Measurements from ENCODE around the gene SYNGR1. TPM values are rescaled to one million over a fixed set of nuclear protein-coding genes. Genes with fewer than 3 reads are reported as not detected.

Gene SYNGR1
- total and polyA plus RNA-seq, 9 donors = 13.1 to 104 (median 74.7) TPM

DNA sequence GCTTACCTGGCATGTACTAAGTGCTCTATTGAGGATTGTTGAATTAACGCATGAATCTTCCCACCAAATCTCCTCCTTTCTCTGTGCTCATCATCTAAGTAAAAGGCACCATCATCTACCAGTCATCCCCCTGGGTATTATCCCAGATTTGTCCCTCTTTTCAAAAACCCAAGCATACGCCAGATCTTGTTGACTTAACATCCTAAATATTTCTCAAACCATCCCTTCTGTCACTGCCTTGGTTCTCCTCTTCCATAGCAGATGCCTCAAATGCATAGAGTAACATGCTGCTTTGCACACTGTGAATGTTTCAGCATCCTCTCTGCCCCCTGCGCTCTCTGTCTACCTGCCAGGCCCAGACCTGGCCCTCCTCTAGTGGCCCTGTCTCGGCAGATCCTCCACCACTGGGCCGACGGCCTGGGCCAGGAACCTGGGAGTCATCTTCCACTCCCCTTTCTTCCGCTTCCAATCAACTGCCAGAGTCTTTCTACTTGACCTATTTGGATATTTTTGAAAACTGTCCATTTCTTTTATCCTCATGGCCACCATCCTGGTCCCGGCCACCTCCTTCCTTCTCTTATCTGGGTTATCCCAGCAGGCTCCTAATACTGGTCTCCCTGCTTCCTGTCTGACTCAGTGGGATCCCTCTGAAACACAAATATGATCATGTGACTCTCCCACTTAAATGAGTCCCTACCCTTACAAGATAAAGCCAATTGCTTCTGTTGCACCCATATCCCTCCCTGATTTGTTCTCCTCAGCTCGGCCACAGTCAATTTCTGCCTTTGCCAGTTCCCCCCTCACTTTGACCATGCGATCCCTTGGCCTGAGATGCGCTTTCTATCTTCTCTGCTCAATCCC is 46.4 kb downstream of the SYNGR1 start:
- Histone ChIP-seq H3K4me1 (ENCODE audit: insufficient read depth) (peaks cover 4% of the 10 kb centered on the region), H3K27me3 (no peaks in the 10 kb centered on the region), H3K27ac (no peak overlapping the region), H3K36me3 (no peaks in the 10 kb centered on the region), H3K9me3 (no peaks in the 10 kb centered on the region), H3K4me3 (no peak overlapping the region)
- WGBS, 3 donors = 80 to 87% (median 85%) methylated on average over 11 of the region's 11 CpGs
- TF ChIP-seq, protein P1, sequence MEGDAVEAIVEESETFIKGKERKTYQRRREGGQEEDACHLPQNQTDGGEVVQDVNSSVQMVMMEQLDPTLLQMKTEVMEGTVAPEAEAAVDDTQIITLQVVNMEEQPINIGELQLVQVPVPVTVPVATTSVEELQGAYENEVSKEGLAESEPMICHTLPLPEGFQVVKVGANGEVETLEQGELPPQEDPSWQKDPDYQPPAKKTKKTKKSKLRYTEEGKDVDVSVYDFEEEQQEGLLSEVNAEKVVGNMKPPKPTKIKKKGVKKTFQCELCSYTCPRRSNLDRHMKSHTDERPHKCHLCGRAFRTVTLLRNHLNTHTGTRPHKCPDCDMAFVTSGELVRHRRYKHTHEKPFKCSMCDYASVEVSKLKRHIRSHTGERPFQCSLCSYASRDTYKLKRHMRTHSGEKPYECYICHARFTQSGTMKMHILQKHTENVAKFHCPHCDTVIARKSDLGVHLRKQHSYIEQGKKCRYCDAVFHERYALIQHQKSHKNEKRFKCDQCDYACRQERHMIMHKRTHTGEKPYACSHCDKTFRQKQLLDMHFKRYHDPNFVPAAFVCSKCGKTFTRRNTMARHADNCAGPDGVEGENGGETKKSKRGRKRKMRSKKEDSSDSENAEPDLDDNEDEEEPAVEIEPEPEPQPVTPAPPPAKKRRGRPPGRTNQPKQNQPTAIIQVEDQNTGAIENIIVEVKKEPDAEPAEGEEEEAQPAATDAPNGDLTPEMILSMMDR (IDR thresholded peaks at IDR 0.05) = no peak
- TF ChIP-seq EP300 (IDR thresholded peaks at IDR 0.05) (no peak), POLR2A (IDR thresholded peaks at IDR 0.05) (no peak)
- intact Hi-C loops (cut with DNase I) = no loop called here
- no peak for DNase-seq

DNA sequence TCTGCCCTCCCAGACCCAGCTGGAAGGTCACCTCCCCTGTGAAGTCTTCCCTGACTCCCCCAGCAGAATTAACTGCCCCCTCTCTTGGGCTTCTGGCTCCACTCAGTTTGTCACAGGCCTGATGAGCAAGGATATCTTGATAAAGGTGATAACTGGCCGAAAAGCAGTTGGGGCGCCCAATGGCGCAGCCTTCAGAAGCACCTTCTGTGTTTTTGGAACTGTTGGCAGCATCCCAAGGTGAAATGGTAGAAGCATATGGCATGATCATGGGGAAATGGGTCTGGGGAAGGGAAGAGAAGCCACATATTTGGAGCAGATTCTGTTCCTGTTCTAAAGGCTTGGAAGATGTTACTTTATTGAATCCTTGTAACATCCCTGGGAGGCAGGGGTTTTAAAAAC is 47.0 kb downstream of the SYNGR1 start:
- peaks cover 4% of the 10 kb centered on the region for H3K4me1 ChIP-seq (ENCODE audit: insufficient read depth)
- H3K27me3 ChIP-seq = no peaks in the 10 kb centered on the region
- H3K27ac ChIP-seq = no peak overlapping the region
- DNase-seq = no peak
- TF ChIP-seq, protein P1 (IDR thresholded peaks at IDR 0.05) = no peak
- TF ChIP-seq POLR2A (IDR thresholded peaks at IDR 0.05) (no peak), EP300 (IDR thresholded peaks at IDR 0.05) (no peak)
- no peaks in the 10 kb centered on the region for H3K36me3 ChIP-seq
- 78 to 90% (median 86%) methylated on average over 3 of the region's 3 CpGs for WGBS, 3 donors
- no peak overlapping the region for H3K4me3 ChIP-seq
- H3K9me3 ChIP-seq = no peaks in the 10 kb centered on the region
- intact Hi-C loops (cut with DNase I) = no loop called here

DNA sequence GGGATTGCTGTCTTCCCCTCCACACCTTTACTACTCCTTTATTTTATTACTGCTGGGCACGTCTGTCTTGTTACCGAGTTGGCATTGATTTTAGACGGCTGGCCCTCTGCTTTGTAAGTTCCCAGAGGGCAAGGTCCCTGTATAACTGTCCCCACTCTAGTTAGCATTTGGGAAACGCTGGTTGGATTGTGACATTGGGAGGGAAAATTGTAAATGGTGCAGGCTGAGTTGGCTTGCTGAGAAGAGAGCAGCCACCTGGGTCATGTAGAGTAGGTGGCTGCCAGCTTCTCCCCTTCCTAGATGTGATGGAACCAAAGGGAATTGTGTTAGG is 51.5 kb downstream of the SYNGR1 start:
- H3K36me3 ChIP-seq = no peaks in the 10 kb centered on the region
- H3K27ac ChIP-seq = no peak overlapping the region
- no peak overlapping the region for H3K4me3 ChIP-seq
- H3K27me3 ChIP-seq = no peaks in the 10 kb centered on the region
- intact Hi-C loops (cut with DNase I) = loop anchor here (10.0 kb wide), 3 partner anchors 104 to 226 kb away; partner anchors contain the start of genes ATF4 (in 2 of the 4) and MIEF1 (in 2 of the 4)
- no peaks in the 10 kb centered on the region for H3K9me3 ChIP-seq
- peaks cover 9% of the 10 kb centered on the region for H3K4me1 ChIP-seq (ENCODE audit: insufficient read depth)
- TF ChIP-seq POLR2A (IDR thresholded peaks at IDR 0.05) (no peak), EP300 (IDR thresholded peaks at IDR 0.05) (no peak)
- TF ChIP-seq, protein P1 (IDR thresholded peaks at IDR 0.05) = no peak
- 74 to 85% (median 78%) methylated on average over 4 of the region's 4 CpGs for WGBS, 3 donors
- DNase-seq = no peak

- peak overlapping the region in 1 of 2 donors; percentile 29 for H3K27ac ChIP-seq
- H3K27me3 ChIP-seq = no peaks in the 10 kb centered on the region
- 8 to 15% (median 11%) methylated on average over 28 of the region's 28 CpGs for whole genome bisulfite sequencing, 3 donors
- no peak overlapping the region for H3K4me3 ChIP-seq
- peaks cover 14% of the 10 kb centered on the region for H3K4me1 ChIP-seq (ENCODE audit: insufficient read depth)
- no peaks in the 10 kb centered on the region for H3K36me3 ChIP-seq
- no peaks in the 10 kb centered on the region for H3K9me3 ChIP-seq
- intact Hi-C loops (cut with DNase I) = loop anchor here (10.0 kb wide), 3 partner anchors 99 to 231 kb away; partner anchors contain the start of genes ATF4 (in 2 of the 4) and MIEF1 (in 2 of the 4)
- DNase-seq = peak; percentile 54 to 75 (median 64)
- TF ChIP-seq POLR2A (IDR thresholded peaks at IDR 0.05) = no peak
- TF ChIP-seq, protein P1 (IDR thresholded peaks at IDR 0.05) = peak in 1 of 3 donors; percentile 9
Measured at GRCh38 chr22:39405346-39406085, 55.7 kb downstream of the SYNGR1 start.
